Activated T-cell treated with anti-CD3 and anti-CD28 coated beads, Interleukin-2, amount 50 U/mL, for 72 hours (primary cell): ENCODE results near the gene PALLD. TPM values are rescaled to one million over a fixed set of nuclear protein-coding genes. Genes with fewer than 3 reads are reported as not detected.

ENCODE experiments used
- ATAC-seq, 2 donors: fragments of 150-1000 bp; cut with Tn5 transposase; replicated peaks in 1 of 2; 2 replicates each; pipeline ENCODE4 v1.10.0; 2021; ENCODE audit warnings: moderate library complexity in 2 of 2, mild to moderate bottlenecking in 1 of 2
- DNase-seq, 2 donors: peaks; one replicate each; pipeline ENCODE4 v3.0.0; 2021 to 2022; ENCODE audit warnings: mixed read lengths in 1 of 2
- H3K27ac Mint-ChIP-seq: one replicate; pipeline ENCODE4 v1.8.0; 2022; ENCODE audit warnings: mild to moderate bottlenecking, moderate library complexity, mixed read lengths
- H3K27me3 Mint-ChIP-seq: one replicate; pipeline ENCODE4 v1.8.0; 2022; ENCODE audit warnings: low read depth, mixed read lengths
- H3K36me3 Mint-ChIP-seq, 2 donors: one replicate each; pipeline ENCODE4 v1.8.0; 2022; ENCODE audit warnings: mixed read lengths in 2 of 2, mild to moderate bottlenecking in 1 of 2; ENCODE audit not compliant: insufficient read depth in 2 of 2
- H3K4me1 Mint-ChIP-seq: one replicate; pipeline ENCODE4 v1.8.0; 2022; ENCODE audit warnings: low read depth, mixed read lengths
- H3K4me3 Mint-ChIP-seq, 2 donors: one replicate each; pipeline ENCODE4 v1.8.0; 2022; ENCODE audit warnings: mild to moderate bottlenecking in 2 of 2, mixed read lengths in 2 of 2, moderate library complexity in 2 of 2
- H3K9me3 Mint-ChIP-seq, 2 donors: one replicate each; pipeline ENCODE4 v1.8.0; 2022; ENCODE audit warnings: mixed read lengths in 2 of 2
- total RNA-seq, 2 donors: library from RNA; stranded (reverse); gene quantifications; one replicate each; pipeline ENCODE4 v1.2.3, GENCODE V29; 2022

Gene PALLD
- total RNA-seq, 2 donors from 2014 or later = 13.5 to 16.7 TPM

GRCh38 chr4:168600796-168601583 lies 104.1 kb downstream of the PALLD start:
- DNase-seq (no peak), ATAC-seq (no peak)
- H3K9me3 Mint-ChIP-seq = no peaks in the 10 kb centered on the region
- H3K27ac Mint-ChIP-seq = no peak overlapping the region
- H3K4me1 Mint-ChIP-seq = no peaks in the 10 kb centered on the region
- no peaks in the 10 kb centered on the region for H3K27me3 Mint-ChIP-seq
- H3K4me3 Mint-ChIP-seq = no peak overlapping the region
- no peaks in the 10 kb centered on the region for H3K36me3 Mint-ChIP-seq

- Mint-ChIP-seq H3K36me3 (no peaks in the 10 kb centered on the region), H3K4me1 (no peaks in the 10 kb centered on the region), H3K27ac (no peak overlapping the region), H3K4me3 (no peak overlapping the region), H3K9me3 (no peaks in the 10 kb centered on the region), H3K27me3 (no peaks in the 10 kb centered on the region)
- no peak for ATAC-seq
- no peak for DNase-seq
Measured at GRCh38 chr4:168601899-168602298, 105.0 kb downstream of the PALLD start.

GRCh38 chr4:168604496-168605373 lies 107.9 kb downstream of the PALLD start:
- H3K27me3 Mint-ChIP-seq = peaks cover 4% of the 10 kb centered on the region
- H3K4me3 Mint-ChIP-seq = no peak overlapping the region

GRCh38 chr4:168605411-168605810 lies 108.6 kb downstream of the PALLD start:
- DNase-seq (no peak), ATAC-seq (no peak)
- Mint-ChIP-seq H3K27me3 (peaks cover 10% of the 10 kb centered on the region), H3K36me3 (no peaks in the 10 kb centered on the region), H3K4me1 (no peaks in the 10 kb centered on the region), H3K27ac (no peak overlapping the region), H3K4me3 (no peak overlapping the region), H3K9me3 (no peaks in the 10 kb centered on the region)

More at GRCh38 chr4:168604496-168605373, 107.9 kb downstream of the PALLD start:
- Mint-ChIP-seq H3K27ac (no peak overlapping the region), H3K9me3 (no peaks in the 10 kb centered on the region), H3K4me1 (no peaks in the 10 kb centered on the region), H3K36me3 (no peaks in the 10 kb centered on the region)
- ATAC-seq (no peak), DNase-seq (no peak)

DNA sequence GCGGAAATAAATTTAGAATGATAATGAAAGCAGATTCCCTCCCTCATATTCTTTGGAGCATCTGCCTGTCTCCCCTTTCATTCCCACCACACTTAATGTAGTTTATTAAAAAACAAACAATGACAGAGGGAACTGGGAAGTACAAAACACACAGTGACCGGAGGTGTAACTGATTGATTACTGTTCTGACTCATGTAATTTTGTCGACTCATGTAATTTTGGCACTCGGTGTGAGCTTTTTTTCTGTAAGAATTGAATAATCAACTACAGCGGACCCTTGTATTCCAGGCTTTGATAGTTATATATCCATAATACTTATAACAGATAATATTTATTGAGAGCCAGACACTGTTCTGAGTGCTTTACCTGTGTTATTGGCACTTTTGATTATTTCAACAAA lies 110.4 kb downstream of the PALLD start:
- H3K27ac Mint-ChIP-seq = no peak overlapping the region
- no peaks in the 10 kb centered on the region for H3K4me1 Mint-ChIP-seq
- DNase-seq = no peak
- H3K4me3 Mint-ChIP-seq = no peak overlapping the region
- no peak for ATAC-seq
- peaks cover 26% of the 10 kb centered on the region for H3K27me3 Mint-ChIP-seq
- H3K36me3 Mint-ChIP-seq = no peaks in the 10 kb centered on the region
- no peaks in the 10 kb centered on the region for H3K9me3 Mint-ChIP-seq

DNA sequence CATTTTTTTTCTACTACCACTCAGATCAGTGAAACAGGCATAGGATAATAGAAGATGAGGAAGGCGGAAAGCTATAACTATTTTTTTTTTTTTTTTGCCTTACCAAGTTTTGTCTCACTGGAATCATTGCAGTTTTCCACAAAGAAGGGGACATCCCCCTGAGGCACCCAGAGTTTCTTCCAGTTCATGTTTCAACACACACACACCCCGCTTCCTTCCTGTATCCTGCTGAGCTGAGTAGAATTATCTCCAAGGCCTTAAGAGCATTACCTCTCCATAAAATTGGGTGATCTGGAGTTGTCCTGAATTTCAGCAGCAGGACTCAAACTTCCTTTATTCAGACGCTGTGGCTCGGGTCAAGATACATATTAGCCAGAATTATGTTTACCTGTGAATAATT lies 111.9 kb downstream of the PALLD start:
- DNase-seq (no peak), ATAC-seq (no peak)
- Mint-ChIP-seq H3K4me3 (no peak overlapping the region), H3K27ac (no peak overlapping the region), H3K27me3 (peaks cover 26% of the 10 kb centered on the region), H3K36me3 (no peaks in the 10 kb centered on the region), H3K4me1 (no peaks in the 10 kb centered on the region), H3K9me3 (no peaks in the 10 kb centered on the region)

GRCh38 chr4:168609369-168609768 lies 112.5 kb downstream of the PALLD start:
- H3K27me3 Mint-ChIP-seq = peaks cover 26% of the 10 kb centered on the region

GRCh38 chr4:168610911-168611530 lies 114.2 kb downstream of the PALLD start:
- DNase-seq = no peak
- Mint-ChIP-seq H3K4me3 (no peak overlapping the region), H3K27ac (no peak overlapping the region), H3K4me1 (no peaks in the 10 kb centered on the region), H3K27me3 (peaks cover 29% of the 10 kb centered on the region), H3K9me3 (no peaks in the 10 kb centered on the region), H3K36me3 (no peaks in the 10 kb centered on the region)
- ATAC-seq = no peak

More at GRCh38 chr4:168609369-168609768, 112.5 kb downstream of the PALLD start:
- Mint-ChIP-seq H3K36me3 (no peaks in the 10 kb centered on the region), H3K4me1 (no peaks in the 10 kb centered on the region), H3K4me3 (no peak overlapping the region), H3K27ac (no peak overlapping the region), H3K9me3 (no peaks in the 10 kb centered on the region)
- ATAC-seq (no peak), DNase-seq (no peak)

DNA sequence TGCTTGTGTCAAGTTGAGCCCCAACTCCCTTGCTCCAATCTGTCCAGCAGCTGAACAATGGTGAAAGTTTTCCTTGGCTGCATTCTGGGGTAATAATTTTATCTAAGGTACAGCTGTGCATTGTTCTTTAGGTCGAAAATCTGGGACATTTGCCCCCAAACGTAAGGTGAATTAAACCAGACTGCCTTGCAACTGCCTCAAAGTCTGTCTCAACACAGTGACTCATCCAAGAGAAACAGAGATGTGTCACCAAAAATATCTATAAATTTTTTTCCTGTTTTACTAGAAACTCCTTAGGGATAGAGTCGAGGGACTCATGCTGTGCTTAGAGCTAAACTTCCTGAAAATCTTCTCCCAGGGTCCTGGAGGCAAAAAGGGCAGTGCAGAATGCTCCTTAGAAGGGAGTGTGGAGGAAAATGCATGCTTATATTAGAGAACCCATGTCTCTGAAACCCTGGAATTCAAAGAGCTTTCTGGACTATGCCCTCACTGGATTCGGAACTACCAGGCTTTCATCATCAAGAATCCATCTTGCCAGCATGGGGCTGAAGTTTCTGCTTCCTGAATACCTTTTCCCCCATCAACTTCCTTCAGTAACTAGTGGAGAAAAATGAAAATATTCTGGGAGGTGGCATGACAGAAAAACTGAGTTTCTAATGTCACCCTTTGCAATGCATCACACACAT lies 115.7 kb downstream of the PALLD start:
- no peaks in the 10 kb centered on the region for H3K9me3 Mint-ChIP-seq
- peaks cover 34% of the 10 kb centered on the region for H3K27me3 Mint-ChIP-seq
- no peak overlapping the region for H3K4me3 Mint-ChIP-seq
- ATAC-seq (no peak), DNase-seq (no peak)
- H3K4me1 Mint-ChIP-seq = no peaks in the 10 kb centered on the region
- no peaks in the 10 kb centered on the region for H3K36me3 Mint-ChIP-seq
- no peak overlapping the region for H3K27ac Mint-ChIP-seq

GRCh38 chr4:168613869-168614268 lies 117.0 kb downstream of the PALLD start:
- no peaks in the 10 kb centered on the region for H3K9me3 Mint-ChIP-seq
- DNase-seq (no peak), ATAC-seq (no peak)
- H3K4me1 Mint-ChIP-seq = no peaks in the 10 kb centered on the region
- no peak overlapping the region for H3K4me3 Mint-ChIP-seq
- H3K27me3 Mint-ChIP-seq = peaks cover 35% of the 10 kb centered on the region
- no peaks in the 10 kb centered on the region for H3K36me3 Mint-ChIP-seq
- no peak overlapping the region for H3K27ac Mint-ChIP-seq

DNA sequence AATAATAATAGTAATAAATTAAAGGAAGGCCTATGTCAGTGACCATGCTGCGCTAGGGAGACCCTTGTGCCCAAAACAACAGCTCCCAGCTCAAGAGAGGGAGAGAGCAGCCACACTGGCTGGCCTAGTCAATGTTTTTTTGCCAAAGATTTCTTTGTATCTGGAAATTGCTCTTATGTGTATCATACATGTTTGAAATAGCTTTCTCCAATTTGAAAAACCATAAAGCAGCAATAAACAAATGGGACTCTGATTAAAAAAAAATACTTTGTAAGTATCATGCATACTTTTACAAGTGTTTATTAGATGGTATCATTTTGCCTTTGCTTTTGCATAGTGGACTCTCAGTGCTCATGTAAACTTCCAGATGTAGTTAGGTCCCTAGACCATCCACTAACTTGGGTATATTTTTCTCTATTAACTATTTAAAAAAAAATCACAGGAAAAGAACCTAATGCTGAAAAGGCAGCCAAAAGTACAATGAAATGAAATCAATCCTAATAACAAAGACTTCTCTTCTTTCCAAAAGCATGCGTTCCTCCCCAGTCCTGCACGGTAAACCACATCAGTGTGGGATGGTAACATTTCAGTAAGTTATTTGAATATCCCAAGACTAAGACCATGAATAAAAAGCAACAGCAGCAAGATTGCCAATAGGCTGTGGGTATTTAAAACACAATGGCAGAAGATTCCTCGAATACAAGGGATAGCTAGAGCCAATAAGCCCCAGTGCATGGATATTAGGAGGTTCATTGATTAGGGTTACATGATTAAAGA lies 117.6 kb downstream of the PALLD start:
- H3K4me3 Mint-ChIP-seq = no peak overlapping the region
- no peak overlapping the region for H3K27ac Mint-ChIP-seq
- no peaks in the 10 kb centered on the region for H3K36me3 Mint-ChIP-seq
- H3K4me1 Mint-ChIP-seq = no peaks in the 10 kb centered on the region
- H3K27me3 Mint-ChIP-seq = peaks cover 40% of the 10 kb centered on the region
- ATAC-seq (no peak), DNase-seq (no peak)
- H3K9me3 Mint-ChIP-seq = no peaks in the 10 kb centered on the region

DNA sequence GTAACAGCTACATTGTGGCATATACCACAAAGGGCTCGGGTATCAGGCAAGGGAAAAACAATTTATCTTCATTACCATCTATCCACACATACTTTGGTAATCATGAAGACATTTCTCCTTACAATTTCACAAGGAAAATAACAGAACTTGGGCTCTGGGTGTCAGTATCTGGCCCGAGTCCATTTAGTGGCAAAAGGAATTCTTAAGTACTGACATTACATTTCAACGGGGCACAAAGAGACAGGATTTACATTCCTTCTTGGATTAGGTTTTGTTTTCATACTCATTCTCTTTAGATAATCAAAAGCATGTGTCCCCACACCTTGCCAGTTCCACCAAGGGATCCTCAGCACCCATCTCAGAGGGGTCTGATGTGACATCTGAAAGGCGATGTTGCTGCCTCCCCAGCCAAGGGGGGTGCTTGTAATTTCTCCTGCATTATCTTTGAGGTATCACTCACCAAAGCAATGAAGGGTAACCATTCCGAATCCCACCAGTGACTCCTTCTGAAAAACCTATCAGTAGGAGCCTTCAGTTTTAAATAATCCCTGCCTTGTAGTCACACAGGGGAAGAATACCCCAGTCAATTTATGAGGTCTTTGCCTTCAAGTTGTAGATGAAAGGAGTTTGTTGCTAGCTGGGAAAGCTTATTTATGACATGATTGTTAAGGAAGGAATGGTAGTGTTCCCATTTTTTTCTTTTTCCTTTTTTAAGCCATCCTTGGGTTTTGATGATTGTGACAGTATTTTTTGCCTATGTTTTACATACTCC lies 118.6 kb downstream of the PALLD start:
- no peak for DNase-seq
- H3K4me3 Mint-ChIP-seq = no peak overlapping the region
- H3K27me3 Mint-ChIP-seq = peaks cover 32% of the 10 kb centered on the region
- ATAC-seq = no peak
- no peak overlapping the region for H3K27ac Mint-ChIP-seq
- no peaks in the 10 kb centered on the region for H3K36me3 Mint-ChIP-seq
- H3K4me1 Mint-ChIP-seq = no peaks in the 10 kb centered on the region
- no peaks in the 10 kb centered on the region for H3K9me3 Mint-ChIP-seq
